Esophagus muscularis mucosa (tissue), 3 donors: ENCODE measurements around the gene AASDHPPT.

Experiments
- CTCF ChIP-seq, 3 experiments: fragments of 200-600 bp in 2 of 3; fragments of 450-650 bp in 1 of 3; sonication (generic) in 2 of 3; IDR thresholded peaks; one replicate each; pipeline ENCODE4 v1.5.1; 2017 to 2019; ENCODE audit warnings: antibody characterized with exemption in 3 of 3, mild to moderate bottlenecking in 2 of 3, moderate library complexity in 1 of 3
- POLR2A ChIP-seq: fragments of 450-650 bp; IDR thresholded peaks from one replicate; pipeline ENCODE4 v1.6.1; 2017; ENCODE audit warnings: antibody characterized with exemption, moderate library complexity, mild to moderate bottlenecking, low read depth
- POLR2AphosphoS5 ChIP-seq, 2 donors: sonication (generic); formaldehyde crosslinking; IDR thresholded peaks; one replicate each; pipeline ENCODE4 v1.6.1; 2017; ENCODE audit warnings: antibody characterized with exemption in 2 of 2

- TF ChIP-seq POLR2AphosphoS5 (IDR thresholded peaks at IDR 0.05) (no peak), CTCF (IDR thresholded peaks at IDR 0.05) (no peak), POLR2A (no peak)
Observed at GRCh38 chr11:106030609-106031008, 46.9 kb upstream of the AASDHPPT start.
